K562 (cell line): ENCODE measurements around the gene WBP1L. TPM values are rescaled to one million over a fixed set of nuclear protein-coding genes. Genes with fewer than 3 reads are reported as not detected.
A peak's percentile ranks its signal among the peaks of the same experiment; 100 is the strongest.

Experiments used
- ATF7 ChIP-seq: fragments of 450-650 bp; IDR thresholded peaks from 2 replicates; pipeline ENCODE4 v1.7.1; 2014; ENCODE audit warnings: mild to moderate bottlenecking, moderate library complexity
- MTA3 ChIP-seq: fragments of 450-650 bp; formaldehyde crosslinking; IDR thresholded peaks from 2 replicates; pipeline ENCODE4 v1.6.1; 2017; ENCODE audit warnings: mild to moderate bottlenecking, borderline replicate concordance
- NFYB ChIP-seq: IDR thresholded peaks from 2 replicates; pipeline ENCODE4 v1.6.1; 2011; ENCODE audit warnings: mild to moderate bottlenecking, moderate library complexity; ENCODE audit not compliant: insufficient read length; ENCODE audit errors: extremely low read depth
- RBM22 ChIP-seq: fragments of 200-400 bp; formaldehyde crosslinking; IDR thresholded peaks from 2 replicates; pipeline ENCODE4 v1.6.1; 2018; ENCODE audit warnings: low read length, low read depth; ENCODE audit not compliant: poor library complexity, severe bottlenecking
- SPI1 ChIP-seq: IDR thresholded peaks from 2 replicates; pipeline ENCODE4 v1.6.1; 2011; ENCODE audit warnings: low read depth, low read length, control low read depth, borderline replicate concordance
- TAF1 ChIP-seq: IDR thresholded peaks from 2 replicates; pipeline ENCODE4 v1.6.1; 2011; ENCODE audit warnings: mild to moderate bottlenecking, low read length, moderate library complexity; ENCODE audit not compliant: insufficient read depth, control insufficient read depth, severe bottlenecking; ENCODE audit errors: extremely low read depth
- TCF7 ChIP-seq: sonication (generic); IDR thresholded peaks from 2 replicates; pipeline ENCODE4 v1.6.1; 2016; ENCODE audit warnings: antibody characterized with exemption, borderline replicate concordance
- YY1 ChIP-seq, 3 experiments: IDR thresholded peaks; 2 replicates each; pipeline ENCODE4 v1.6.1; 2011; ENCODE audit warnings: low read length in 2 of 3, mild to moderate bottlenecking in 2 of 3, moderate library complexity in 2 of 3, borderline replicate concordance in 1 of 3, control low read depth in 1 of 3, low read depth in 1 of 3; ENCODE audit not compliant: insufficient read depth in 3 of 3, insufficient replicate concordance in 2 of 3, control insufficient read depth in 1 of 3, insufficient read length in 1 of 3; ENCODE audit errors: extremely low read depth in 1 of 3
- polyA plus RNA-seq, 8 experiments: library from polyadenylated mRNA; depleted of rRNA in 4 of 8; stranded (reverse) in 5 of 8; unstranded in 3 of 8; fragments of >200 nt; fragmentation: Nextera tagmentation in 2 of 8; fragmentation: Illumina TruSeq in 1 of 8; extraction: Ambion mirVana in 2 of 8; extraction: Trizol in 1 of 8; gene quantifications; 2 replicates each; pipeline versions ENCODE4 v1.2.1 to v1.2.3, GENCODE V29; 2011 to 2014; ENCODE audit warnings: inconsistent platforms in 1 of 8, missing spikeins in 1 of 8
- total RNA-seq, 7 experiments: library from RNA; depleted of rRNA in 6 of 7; stranded (reverse); fragments of >200 nt in 6 of 7; fragmentation: Illumina TruSeq in 2 of 7; extraction: Trizol in 2 of 7; gene quantifications; 2 replicates each; pipeline versions ENCODE4 v1.2.1 to v1.2.3, GENCODE V29; 2011 to 2021; ENCODE audit warnings: low replicate concordance in 1 of 7
- TF ChIP-seq, protein P1 (sequence below): fragments of 450-650 bp; IDR thresholded peaks from 2 replicates; pipeline ENCODE4 v1.6.1; 2016; ENCODE audit warnings: low read depth, mild to moderate bottlenecking, moderate library complexity
- TF ChIP-seq, protein P2 (sequence below): IDR thresholded peaks from 2 replicates; pipeline ENCODE4 v1.6.1; 2016; ENCODE audit warnings: missing genetic modification characterization, missing compliant biosample characterization
- TF ChIP-seq, protein P3 (sequence below): fragments of 250-450 bp; sonication (Bioruptor Pico); IDR thresholded peaks from 2 replicates; pipeline ENCODE4 v1.4.0; 2020; ENCODE audit warnings: mild to moderate bottlenecking
- TF ChIP-seq, protein P4 (sequence below), 2 experiments: fragments of 450-650 bp; formaldehyde crosslinking in 1 of 2; IDR thresholded peaks; 2 replicates each; pipeline versions ENCODE4 v1.4.0 to v1.6.1; 2014 to 2020; ENCODE audit warnings: mild to moderate bottlenecking in 2 of 2, borderline replicate concordance in 1 of 2, low read depth in 1 of 2

WBP1L gene
- total and polyA plus RNA-seq, 9 of the 15 experiments (the other 6 are each of a cell fraction or from before 2014, with no cell fraction given) = 3.2 to 14.4 (median 11.3) TPM

DNA sequence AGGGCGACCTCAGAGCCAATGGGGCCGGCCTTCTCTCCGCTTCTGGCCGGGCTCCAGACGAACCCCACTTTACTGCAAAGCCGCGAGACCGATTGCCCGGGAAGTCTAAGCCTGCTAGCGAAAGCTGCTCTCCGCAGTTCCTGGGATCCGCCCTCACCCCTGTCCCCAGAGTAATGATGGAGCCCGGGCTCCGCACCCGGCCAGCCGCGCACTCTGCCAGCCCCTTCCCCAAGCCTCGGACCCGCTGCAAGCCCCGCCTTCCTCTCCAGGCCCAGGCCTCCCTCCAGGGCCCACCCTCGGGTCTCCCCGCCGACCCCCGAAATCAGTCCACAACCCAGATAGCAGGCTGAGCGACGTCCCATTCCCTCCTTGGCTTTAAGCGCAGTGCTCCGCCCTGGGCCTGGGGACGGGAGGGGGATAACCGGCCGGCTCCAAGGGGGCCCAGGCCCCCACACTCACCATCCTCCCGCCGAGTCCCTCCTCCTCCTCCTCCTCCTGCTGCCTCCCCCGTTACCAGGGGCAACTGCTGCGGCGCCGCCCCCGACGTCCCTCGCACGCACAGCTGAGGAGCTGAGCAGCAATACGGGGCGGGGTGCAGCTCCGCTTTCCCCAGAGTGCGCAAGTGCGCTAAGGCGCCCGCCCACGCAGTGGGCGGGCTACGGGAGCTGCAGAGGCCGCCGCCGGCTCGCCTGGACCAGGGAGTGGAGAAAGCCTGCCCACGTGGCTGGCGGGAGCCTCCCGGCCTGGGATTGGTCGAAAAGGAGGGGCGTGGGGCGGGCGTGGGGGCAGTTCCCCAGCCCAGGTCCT lies 29.7 kb upstream of the WBP1L start, which contains the start of gene ARL3 (continued):
- peak in 1 of 3 experiments; percentile 68 for TF ChIP-seq YY1 (IDR thresholded peaks at IDR 0.05; ENCODE audit: borderline replicate concordance in 1 of 3, control insufficient read depth in 1 of 3, extremely low read depth in 1 of 3, insufficient read depth in 3 of 3, insufficient read length in 1 of 3, insufficient replicate concordance in 2 of 3, low read depth in 1 of 3, low read length in 2 of 3)
- peak; percentile 41; the same call in 1 of the 2 replicates for TF ChIP-seq ATF7
- TF ChIP-seq, protein P1, sequence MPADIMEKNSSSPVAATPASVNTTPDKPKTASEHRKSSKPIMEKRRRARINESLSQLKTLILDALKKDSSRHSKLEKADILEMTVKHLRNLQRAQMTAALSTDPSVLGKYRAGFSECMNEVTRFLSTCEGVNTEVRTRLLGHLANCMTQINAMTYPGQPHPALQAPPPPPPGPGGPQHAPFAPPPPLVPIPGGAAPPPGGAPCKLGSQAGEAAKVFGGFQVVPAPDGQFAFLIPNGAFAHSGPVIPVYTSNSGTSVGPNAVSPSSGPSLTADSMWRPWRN = peak; percentile 61
- TF ChIP-seq NFYB = peak; percentile 26
- TF ChIP-seq, protein P2, sequence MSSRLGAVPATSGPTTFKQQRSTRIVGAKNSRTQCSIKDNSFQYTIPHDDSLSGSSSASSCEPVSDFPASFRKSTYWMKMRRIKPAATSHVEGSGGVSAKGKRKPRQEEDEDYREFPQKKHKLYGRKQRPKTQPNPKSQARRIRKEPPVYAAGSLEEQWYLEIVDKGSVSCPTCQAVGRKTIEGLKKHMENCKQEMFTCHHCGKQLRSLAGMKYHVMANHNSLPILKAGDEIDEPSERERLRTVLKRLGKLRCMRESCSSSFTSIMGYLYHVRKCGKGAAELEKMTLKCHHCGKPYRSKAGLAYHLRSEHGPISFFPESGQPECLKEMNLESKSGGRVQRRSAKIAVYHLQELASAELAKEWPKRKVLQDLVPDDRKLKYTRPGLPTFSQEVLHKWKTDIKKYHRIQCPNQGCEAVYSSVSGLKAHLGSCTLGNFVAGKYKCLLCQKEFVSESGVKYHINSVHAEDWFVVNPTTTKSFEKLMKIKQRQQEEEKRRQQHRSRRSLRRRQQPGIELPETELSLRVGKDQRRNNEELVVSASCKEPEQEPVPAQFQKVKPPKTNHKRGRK (tag) = no peak
- TF ChIP-seq, protein P3, sequence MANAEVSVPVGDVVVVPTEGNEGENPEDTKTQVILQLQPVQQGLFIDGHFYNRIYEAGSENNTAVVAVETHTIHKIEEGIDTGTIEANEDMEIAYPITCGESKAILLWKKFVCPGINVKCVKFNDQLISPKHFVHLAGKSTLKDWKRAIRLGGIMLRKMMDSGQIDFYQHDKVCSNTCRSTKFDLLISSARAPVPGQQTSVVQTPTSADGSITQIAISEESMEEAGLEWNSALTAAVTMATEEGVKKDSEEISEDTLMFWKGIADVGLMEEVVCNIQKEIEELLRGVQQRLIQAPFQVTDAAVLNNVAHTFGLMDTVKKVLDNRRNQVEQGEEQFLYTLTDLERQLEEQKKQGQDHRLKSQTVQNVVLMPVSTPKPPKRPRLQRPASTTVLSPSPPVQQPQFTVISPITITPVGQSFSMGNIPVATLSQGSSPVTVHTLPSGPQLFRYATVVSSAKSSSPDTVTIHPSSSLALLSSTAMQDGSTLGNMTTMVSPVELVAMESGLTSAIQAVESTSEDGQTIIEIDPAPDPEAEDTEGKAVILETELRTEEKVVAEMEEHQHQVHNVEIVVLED (CRISPR knock-in tag) = peak; percentile 63
- TF ChIP-seq MTA3 = 0 out of 2 replicates have a peak, but pooled peaks have one; percentile 26
- 0 out of 2 replicates have a peak, but pooled peaks have one; percentile 26 for TF ChIP-seq TCF7
- TF ChIP-seq SPI1 = 0 out of 2 replicates have a peak, but pooled peaks have one; percentile 0
- no peak for TF ChIP-seq TAF1
- TF ChIP-seq, protein P4, sequence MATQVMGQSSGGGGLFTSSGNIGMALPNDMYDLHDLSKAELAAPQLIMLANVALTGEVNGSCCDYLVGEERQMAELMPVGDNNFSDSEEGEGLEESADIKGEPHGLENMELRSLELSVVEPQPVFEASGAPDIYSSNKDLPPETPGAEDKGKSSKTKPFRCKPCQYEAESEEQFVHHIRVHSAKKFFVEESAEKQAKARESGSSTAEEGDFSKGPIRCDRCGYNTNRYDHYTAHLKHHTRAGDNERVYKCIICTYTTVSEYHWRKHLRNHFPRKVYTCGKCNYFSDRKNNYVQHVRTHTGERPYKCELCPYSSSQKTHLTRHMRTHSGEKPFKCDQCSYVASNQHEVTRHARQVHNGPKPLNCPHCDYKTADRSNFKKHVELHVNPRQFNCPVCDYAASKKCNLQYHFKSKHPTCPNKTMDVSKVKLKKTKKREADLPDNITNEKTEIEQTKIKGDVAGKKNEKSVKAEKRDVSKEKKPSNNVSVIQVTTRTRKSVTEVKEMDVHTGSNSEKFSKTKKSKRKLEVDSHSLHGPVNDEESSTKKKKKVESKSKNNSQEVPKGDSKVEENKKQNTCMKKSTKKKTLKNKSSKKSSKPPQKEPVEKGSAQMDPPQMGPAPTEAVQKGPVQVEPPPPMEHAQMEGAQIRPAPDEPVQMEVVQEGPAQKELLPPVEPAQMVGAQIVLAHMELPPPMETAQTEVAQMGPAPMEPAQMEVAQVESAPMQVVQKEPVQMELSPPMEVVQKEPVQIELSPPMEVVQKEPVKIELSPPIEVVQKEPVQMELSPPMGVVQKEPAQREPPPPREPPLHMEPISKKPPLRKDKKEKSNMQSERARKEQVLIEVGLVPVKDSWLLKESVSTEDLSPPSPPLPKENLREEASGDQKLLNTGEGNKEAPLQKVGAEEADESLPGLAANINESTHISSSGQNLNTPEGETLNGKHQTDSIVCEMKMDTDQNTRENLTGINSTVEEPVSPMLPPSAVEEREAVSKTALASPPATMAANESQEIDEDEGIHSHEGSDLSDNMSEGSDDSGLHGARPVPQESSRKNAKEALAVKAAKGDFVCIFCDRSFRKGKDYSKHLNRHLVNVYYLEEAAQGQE (IDR thresholded peaks at IDR 0.05; ENCODE audit: borderline replicate concordance) = peak; percentile 62
- TF ChIP-seq, protein P4 (CRISPR knock-in tag; IDR thresholded peaks at IDR 0.05; ENCODE audit: low read depth) = no peak
- peak; percentile 60 for TF ChIP-seq RBM22
